HG02885 (cell line): ENCODE data around the gene HELZ2.

Experiments
- ATAC-seq: cut with Tn5 transposase; IDR thresholded peaks from one replicate; pipeline ENCODE4 v1.9.1; 2021; ENCODE audit warnings: mild to moderate bottlenecking; ENCODE audit not compliant: unreplicated experiment, poor library complexity

The HELZ2 gene

DNA sequence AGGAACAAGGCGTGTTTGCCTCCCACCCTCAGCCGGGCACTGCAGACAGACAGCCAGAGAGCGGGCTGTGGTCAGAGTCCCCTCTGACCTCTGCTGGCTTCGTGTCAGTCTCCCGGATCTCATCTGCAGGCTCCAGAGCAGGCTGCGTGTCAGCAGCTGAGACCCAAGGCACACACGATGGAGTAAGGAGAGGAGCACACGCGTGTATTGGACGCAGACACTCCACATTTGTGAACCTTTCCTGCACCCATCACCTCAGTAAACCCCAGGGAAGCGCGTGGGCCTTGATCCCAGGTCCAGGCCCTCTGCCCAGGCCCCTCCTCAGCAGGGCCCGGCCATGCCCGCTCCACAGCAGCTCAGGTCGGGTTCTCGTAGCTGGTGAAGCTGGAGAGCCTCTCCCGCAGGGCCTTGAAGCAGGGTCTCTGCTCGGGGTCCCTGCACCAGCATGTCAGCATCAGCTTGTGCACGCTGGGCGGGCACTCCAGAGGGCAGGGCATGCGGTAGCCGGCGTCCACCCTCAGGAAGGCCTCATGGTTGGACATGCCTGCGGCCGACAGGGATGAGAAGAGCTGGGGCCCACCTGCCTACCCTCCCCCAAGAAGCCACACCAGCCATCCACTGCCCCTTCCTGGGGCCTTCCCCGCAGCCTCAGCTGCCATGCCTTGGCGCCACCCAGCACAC is 44.7 kb downstream of the HELZ2 start:
- no peak for ATAC-seq

DNA sequence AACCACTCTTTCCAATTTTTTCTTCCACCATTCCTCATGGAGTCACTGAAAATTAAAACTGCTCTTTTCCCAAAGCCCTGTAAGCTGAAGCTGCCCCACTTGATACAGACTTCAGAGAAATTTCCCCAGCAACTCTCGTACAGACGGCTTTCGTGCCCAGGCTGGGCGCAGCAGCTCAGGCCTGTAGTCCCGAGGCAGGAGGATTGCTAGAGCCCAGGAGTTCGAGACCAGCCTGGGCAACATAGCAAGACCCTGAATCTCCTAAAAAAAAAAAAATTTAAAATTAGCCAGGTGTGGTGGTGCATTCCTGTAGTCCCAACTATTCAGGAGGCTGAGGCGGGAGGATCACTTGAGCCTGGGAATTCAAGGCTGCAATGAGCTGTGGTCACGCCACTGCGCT is 46.9 kb downstream of the HELZ2 start:
- no peak for ATAC-seq

DNA sequence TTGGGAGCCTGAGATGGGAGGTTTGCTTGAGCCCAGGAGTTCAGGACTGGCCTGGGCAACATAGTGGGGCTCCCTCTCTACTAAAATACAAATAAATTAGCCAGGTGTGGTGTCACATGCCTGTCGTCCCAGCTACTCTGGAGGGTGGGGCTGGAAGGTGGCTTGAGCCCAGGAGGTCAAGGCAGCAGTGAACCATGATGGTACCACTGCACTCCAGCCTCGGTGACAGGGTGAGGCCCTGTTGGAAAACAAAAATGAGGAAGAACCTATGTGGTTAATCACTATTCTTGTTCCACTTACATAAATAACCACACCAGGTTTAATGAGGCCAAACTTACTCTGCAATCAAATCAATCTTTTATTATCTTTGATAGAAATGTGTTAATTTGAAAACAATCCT is 48.1 kb downstream of the HELZ2 start:
- no peak for ATAC-seq

DNA sequence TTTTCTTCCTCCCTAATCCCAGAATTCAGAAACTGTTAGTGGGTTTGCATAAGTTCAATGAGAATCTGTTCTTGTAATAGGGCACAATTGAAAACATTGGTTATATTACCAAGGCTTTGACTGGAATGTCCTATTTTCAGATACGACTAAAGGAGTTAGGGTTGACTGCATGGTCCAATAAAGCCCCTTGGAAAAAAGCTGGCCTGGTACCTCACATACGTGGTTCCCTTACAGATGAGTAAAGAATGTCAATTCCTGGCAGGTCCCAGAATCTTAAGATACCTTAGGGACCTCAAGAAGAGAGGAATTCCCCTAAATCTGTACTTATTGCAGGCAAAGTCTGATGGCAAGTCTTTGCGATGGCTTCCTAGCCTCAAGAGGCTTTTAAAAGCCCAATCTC is 48.9 kb downstream of the HELZ2 start:
- no peak for ATAC-seq
